Hematopoietic multipotent progenitor cell treated with erythropoietin and hydrocortisone succinate and interleukin-3 and kit ligand, for 15 days (in vitro differentiated cells): ENCODE measurements around the gene CPPED1.

Experiments
- DNase-seq: peaks from one replicate; pipeline ENCODE4 v3.0.0-alpha.2; 2015; ENCODE audit warnings: low spot score

CPPED1 gene

GRCh38 chr16:12681653-12682052, 122.0 kb downstream of the CPPED1 start:
- no peak for DNase-seq

GRCh38 chr16:12680531-12680930, 123.2 kb downstream of the CPPED1 start:
- DNase-seq = no peak

- no peak for DNase-seq
Measured at GRCh38 chr16:12679660-12680272, 123.9 kb downstream of the CPPED1 start.

GRCh38 chr16:12678983-12679382, 124.7 kb downstream of the CPPED1 start:
- DNase-seq = no peak

- DNase-seq = no peak
Measured at GRCh38 chr16:12677502-12677901, 126.2 kb downstream of the CPPED1 start.

- DNase-seq = no peak
Measured at GRCh38 chr16:12675852-12676251, 127.8 kb downstream of the CPPED1 start.

GRCh38 chr16:12675046-12675445, 128.6 kb downstream of the CPPED1 start:
- no peak for DNase-seq

GRCh38 chr16:12674524-12674923, 129.2 kb downstream of the CPPED1 start:
- DNase-seq = no peak

- DNase-seq = no peak
Measured at GRCh38 chr16:12674071-12674470, 129.6 kb downstream of the CPPED1 start.

GRCh38 chr16:12673466-12673865, 130.2 kb downstream of the CPPED1 start:
- no peak for DNase-seq

GRCh38 chr16:12672986-12673385, 130.7 kb downstream of the CPPED1 start:
- no peak for DNase-seq

GRCh38 chr16:12669908-12670307, 133.8 kb downstream of the CPPED1 start:
- DNase-seq = no peak

GRCh38 chr16:12667909-12668308, 135.8 kb downstream of the CPPED1 start:
- DNase-seq = no peak

GRCh38 chr16:12664164-12664733, 139.4 kb downstream of the CPPED1 start:
- no peak for DNase-seq

- DNase-seq = peak; percentile 29
Measured at GRCh38 chr16:12661656-12662172, 142.0 kb downstream of the CPPED1 start.

- DNase-seq = no peak
Measured at GRCh38 chr16:12659871-12660270, 143.8 kb downstream of the CPPED1 start.

- no peak for DNase-seq
Measured at GRCh38 chr16:12658506-12658905, 145.2 kb downstream of the CPPED1 start.

GRCh38 chr16:12655537-12655936, 148.2 kb downstream of the CPPED1 start:
- DNase-seq = no peak

GRCh38 chr16:12653820-12654392, 149.8 kb downstream of the CPPED1 start:
- DNase-seq = no peak

- DNase-seq = no peak
Measured at GRCh38 chr16:12652924-12653323, 150.8 kb downstream of the CPPED1 start.

- no peak for DNase-seq
Measured at GRCh38 chr16:12651765-12652512, 151.7 kb downstream of the CPPED1 start.

- no peak for DNase-seq
Measured at GRCh38 chr16:12649356-12649755, 154.3 kb downstream of the CPPED1 start.
